Measurements from ENCODE around the gene SORCS1. TPM values are rescaled to one million over a fixed set of nuclear protein-coding genes. Genes with fewer than 3 reads are reported as not detected.

SORCS1 gene
- total RNA-seq, 1 experiment from 2014 or later = not detected

GRCh38 chr10:106696239-106696638, 468.3 kb downstream of the SORCS1 start:
- no peak for DNase-seq
- Histone ChIP-seq H3F3A (ENCODE audit: insufficient read depth, low read depth) (no peaks in the 10 kb centered on the region), H3K4me2 (no peak overlapping the region), H3K27me3 (ENCODE audit: insufficient read depth, low read depth) (no peaks in the 10 kb centered on the region), H3K79me2 (ENCODE audit: low read depth) (no peaks in the 10 kb centered on the region), H3K27ac (no peak overlapping the region), H3K4me3 (no peak overlapping the region), H3K4me1 (replicated peaks; ENCODE audit: insufficient read depth) (no peaks in the 10 kb centered on the region), H3K36me3 (ENCODE audit: low read depth) (no peaks in the 10 kb centered on the region), H2AFZ (no peak overlapping the region), H3K9me3 (ENCODE audit: insufficient read depth, low read depth) (no peaks in the 10 kb centered on the region), H4K20me1 (ENCODE audit: insufficient read depth) (no peaks in the 10 kb centered on the region), H3K9me2 (ENCODE audit: insufficient read depth) (no peaks in the 10 kb centered on the region)
- BruUV-seq (replicated peaks) = no TSS peak
- POLR2A ChIA-PET (ENCODE audit: unreplicated experiment) = no interaction called here
- intact Hi-C loops (cut with micrococcal nuclease; ENCODE audit: unreplicated experiment) = no loop called here
- no peak for TF ChIP-seq EZH2 (IDR thresholded peaks at IDR 0.05; ENCODE audit: low read depth)
- no peak for TF ChIP-seq CTCF (conservative IDR thresholded peaks at IDR 0.05)
- CTCF ChIA-PET = no interaction called here

- intact Hi-C loops (cut with micrococcal nuclease; ENCODE audit: unreplicated experiment) = no loop called here
- Histone ChIP-seq H4K20me1 (ENCODE audit: insufficient read depth) (no peaks in the 10 kb centered on the region), H3K4me1 (replicated peaks; ENCODE audit: insufficient read depth) (no peaks in the 10 kb centered on the region), H2AFZ (no peak overlapping the region), H3K27ac (no peak overlapping the region), H3K4me2 (no peak overlapping the region), H3K9me2 (ENCODE audit: insufficient read depth) (no peaks in the 10 kb centered on the region), H3F3A (ENCODE audit: insufficient read depth, low read depth) (no peaks in the 10 kb centered on the region), H3K79me2 (ENCODE audit: low read depth) (no peaks in the 10 kb centered on the region), H3K36me3 (ENCODE audit: low read depth) (no peaks in the 10 kb centered on the region), H3K9me3 (ENCODE audit: insufficient read depth, low read depth) (no peaks in the 10 kb centered on the region), H3K4me3 (no peak overlapping the region), H3K27me3 (ENCODE audit: insufficient read depth, low read depth) (no peaks in the 10 kb centered on the region)
- ChIA-PET CTCF (no interaction called here), POLR2A (ENCODE audit: unreplicated experiment) (no interaction called here)
- BruUV-seq (replicated peaks) = no TSS peak
- TF ChIP-seq EZH2 (IDR thresholded peaks at IDR 0.05; ENCODE audit: low read depth) (no peak), CTCF (conservative IDR thresholded peaks at IDR 0.05) (no peak)
- DNase-seq = no peak
Observed at GRCh38 chr10:106694696-106695095, 469.8 kb downstream of the SORCS1 start.

GRCh38 chr10:106682175-106682574, 482.3 kb downstream of the SORCS1 start:
- no peaks in the 10 kb centered on the region for H3F3A ChIP-seq (ENCODE audit: insufficient read depth, low read depth)
- no peak overlapping the region for H2AFZ ChIP-seq
- H3K79me2 ChIP-seq (ENCODE audit: low read depth) = no peaks in the 10 kb centered on the region
- no peak overlapping the region for H3K4me3 ChIP-seq
- DNase-seq = no peak
- POLR2A ChIA-PET (ENCODE audit: unreplicated experiment) = no interaction called here
- CTCF ChIA-PET = no interaction called here
- TF ChIP-seq CTCF (conservative IDR thresholded peaks at IDR 0.05) (no peak), EZH2 (IDR thresholded peaks at IDR 0.05; ENCODE audit: low read depth) (no peak)
- H3K27me3 ChIP-seq (ENCODE audit: insufficient read depth, low read depth) = no peaks in the 10 kb centered on the region
- H3K36me3 ChIP-seq (ENCODE audit: low read depth) = no peaks in the 10 kb centered on the region
- no peaks in the 10 kb centered on the region for H3K9me3 ChIP-seq (ENCODE audit: insufficient read depth, low read depth)
- no TSS peak for BruUV-seq (replicated peaks)
- H3K4me2 ChIP-seq = no peak overlapping the region
- intact Hi-C loops (cut with micrococcal nuclease; ENCODE audit: unreplicated experiment) = no loop called here
- H3K27ac ChIP-seq = no peak overlapping the region
- no peaks in the 10 kb centered on the region for H3K9me2 ChIP-seq (ENCODE audit: insufficient read depth)
- H3K4me1 ChIP-seq (replicated peaks; ENCODE audit: insufficient read depth) = no peaks in the 10 kb centered on the region
- no peaks in the 10 kb centered on the region for H4K20me1 ChIP-seq (ENCODE audit: insufficient read depth)

All from PC-9 (cell line).